ENCODE measurements around the gene TPR. TPM values are rescaled to one million over a fixed set of nuclear protein-coding genes. Genes with fewer than 3 reads are reported as not detected.

The TPR gene
- total RNA-seq, 1 donor from 2014 or later: 153 TPM

DNA sequence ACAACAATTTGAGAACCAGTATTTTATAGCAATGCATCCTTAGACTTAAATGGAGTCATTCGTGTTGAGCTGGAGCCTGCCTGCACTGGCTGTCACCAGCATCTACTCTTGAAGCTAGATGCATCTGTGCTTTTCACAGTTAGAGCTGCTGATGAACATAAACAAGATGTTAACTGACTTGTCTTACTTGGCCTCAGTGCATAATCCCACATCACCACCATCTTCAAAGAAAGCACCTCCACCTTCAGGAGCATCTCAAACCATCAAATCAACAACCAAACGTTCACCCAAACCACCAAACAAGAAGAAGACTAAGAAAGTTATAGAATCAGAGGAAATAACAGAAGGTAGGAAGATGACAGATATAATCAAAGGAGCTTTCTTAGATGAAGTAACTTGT is 71.1 kb downstream of the TPR start:
- DNase-seq (ENCODE audit: low spot score): no peak
- peaks cover 6% of the 10 kb centered on the region for H3K4me1 Mint-ChIP-seq (ENCODE audit: unreplicated experiment)
- H3K36me3 Mint-ChIP-seq (ENCODE audit: low read depth, unreplicated experiment): no peaks in the 10 kb centered on the region
- H3K27ac Mint-ChIP-seq (ENCODE audit: unreplicated experiment): no peak overlapping the region
- no peaks in the 10 kb centered on the region for H3K9me3 Mint-ChIP-seq (ENCODE audit: unreplicated experiment)
- no peaks in the 10 kb centered on the region for H3K27me3 Mint-ChIP-seq (ENCODE audit: unreplicated experiment)
- H3K4me3 Mint-ChIP-seq (ENCODE audit: unreplicated experiment): no peak overlapping the region
- no peak for TF ChIP-seq CTCF (IDR thresholded peaks at IDR 0.05; ENCODE audit: unreplicated experiment)

GRCh38 chr1:186302381-186302920 is 72.6 kb downstream of the TPR start:
- Mint-ChIP-seq H3K9me3 (ENCODE audit: unreplicated experiment) (no peaks in the 10 kb centered on the region), H3K4me3 (ENCODE audit: unreplicated experiment) (no peak overlapping the region), H3K4me1 (ENCODE audit: unreplicated experiment) (peaks cover 6% of the 10 kb centered on the region), H3K27me3 (ENCODE audit: unreplicated experiment) (no peaks in the 10 kb centered on the region), H3K27ac (ENCODE audit: unreplicated experiment) (no peak overlapping the region), H3K36me3 (ENCODE audit: low read depth, unreplicated experiment) (no peaks in the 10 kb centered on the region)
- no peak for DNase-seq (ENCODE audit: low spot score)
- no peak for TF ChIP-seq CTCF (IDR thresholded peaks at IDR 0.05; ENCODE audit: unreplicated experiment)

GRCh38 chr1:186301448-186301847 is 73.6 kb downstream of the TPR start:
- no peak overlapping the region for H3K27ac Mint-ChIP-seq (ENCODE audit: unreplicated experiment)
- H3K27me3 Mint-ChIP-seq (ENCODE audit: unreplicated experiment): no peaks in the 10 kb centered on the region
- H3K36me3 Mint-ChIP-seq (ENCODE audit: low read depth, unreplicated experiment): no peaks in the 10 kb centered on the region
- peaks cover 6% of the 10 kb centered on the region for H3K4me1 Mint-ChIP-seq (ENCODE audit: unreplicated experiment)
- DNase-seq (ENCODE audit: low spot score): no peak
- no peaks in the 10 kb centered on the region for H3K9me3 Mint-ChIP-seq (ENCODE audit: unreplicated experiment)
- no peak for TF ChIP-seq CTCF (IDR thresholded peaks at IDR 0.05; ENCODE audit: unreplicated experiment)
- H3K4me3 Mint-ChIP-seq (ENCODE audit: unreplicated experiment): no peak overlapping the region

DNA sequence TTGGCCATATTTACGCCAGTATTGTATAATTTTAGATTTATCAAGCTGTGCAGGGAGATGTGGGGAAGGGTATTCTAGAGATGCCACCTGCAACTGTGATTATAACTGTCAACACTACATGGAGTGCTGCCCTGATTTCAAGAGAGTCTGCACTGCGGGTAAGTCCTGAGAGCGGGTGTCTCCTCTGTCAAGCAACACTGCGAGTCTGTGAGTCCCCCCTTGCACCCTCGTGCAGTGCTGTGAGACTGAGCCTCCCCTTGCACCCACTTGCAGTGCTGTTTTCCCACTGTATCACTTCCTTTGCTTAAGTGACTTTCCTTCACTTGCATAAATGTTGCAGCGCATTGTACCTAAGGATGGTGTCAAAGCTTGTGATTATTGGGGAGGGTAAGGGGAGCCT is 75.0 kb downstream of the TPR start:
- Mint-ChIP-seq H3K4me1 (ENCODE audit: unreplicated experiment) (peaks cover 1% of the 10 kb centered on the region), H3K27me3 (ENCODE audit: unreplicated experiment) (no peaks in the 10 kb centered on the region), H3K9me3 (ENCODE audit: unreplicated experiment) (no peaks in the 10 kb centered on the region), H3K27ac (ENCODE audit: unreplicated experiment) (no peak overlapping the region), H3K4me3 (ENCODE audit: unreplicated experiment) (no peak overlapping the region), H3K36me3 (ENCODE audit: low read depth, unreplicated experiment) (no peaks in the 10 kb centered on the region)
- no peak for TF ChIP-seq CTCF (IDR thresholded peaks at IDR 0.05; ENCODE audit: unreplicated experiment)
- no peak for DNase-seq (ENCODE audit: low spot score)

DNA sequence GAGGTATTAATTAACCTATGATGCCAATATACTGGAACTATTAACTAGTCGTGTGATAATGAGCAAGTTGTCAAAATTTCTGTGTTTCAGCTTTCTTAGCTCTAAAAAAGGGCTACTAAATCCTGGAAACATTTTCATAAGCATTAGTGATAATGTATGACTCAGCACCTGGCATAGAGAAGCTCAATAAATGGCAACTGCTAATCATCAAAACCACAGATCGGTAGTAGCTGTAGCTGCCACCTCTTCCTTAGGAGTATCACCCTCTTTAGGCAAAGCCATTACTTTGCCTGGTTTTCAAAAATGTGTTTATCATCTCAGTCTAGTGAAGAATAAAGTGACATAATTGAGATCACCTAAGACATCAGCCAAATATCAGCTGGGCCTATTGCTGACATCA is 75.5 kb downstream of the TPR start:
- H3K27ac Mint-ChIP-seq (ENCODE audit: unreplicated experiment): no peak overlapping the region
- no peak for DNase-seq (ENCODE audit: low spot score)
- no peaks in the 10 kb centered on the region for H3K36me3 Mint-ChIP-seq (ENCODE audit: low read depth, unreplicated experiment)
- no peak for TF ChIP-seq CTCF (IDR thresholded peaks at IDR 0.05; ENCODE audit: unreplicated experiment)
- H3K4me1 Mint-ChIP-seq (ENCODE audit: unreplicated experiment): no peaks in the 10 kb centered on the region
- no peaks in the 10 kb centered on the region for H3K9me3 Mint-ChIP-seq (ENCODE audit: unreplicated experiment)
- H3K27me3 Mint-ChIP-seq (ENCODE audit: unreplicated experiment): no peaks in the 10 kb centered on the region
- H3K4me3 Mint-ChIP-seq (ENCODE audit: unreplicated experiment): no peak overlapping the region

Data from endothelial cell (in vitro differentiated cells).